ENCODE measurements around the gene RELB.

GRCh38 chr19:44987148-44987675 is 14.1 kb upstream of the RELB start:
- TF ChIP-seq ZNF565 (CRISPR knock-in tag; conservative IDR thresholded peaks at IDR 0.05; ENCODE audit: low read depth), result no peak
- TF ChIP-seq ZFP3 (CRISPR knock-in tag; IDR thresholded peaks at IDR 0.05), result no peak
- TF ChIP-seq ARNTL (CRISPR knock-in tag; IDR thresholded peaks at IDR 0.05; ENCODE audit: borderline replicate concordance, low read depth), result no peak
- TF ChIP-seq RARB (CRISPR knock-in tag; IDR thresholded peaks at IDR 0.05), result no peak
- no peak for TF ChIP-seq TOX (CRISPR knock-in tag; IDR thresholded peaks at IDR 0.05; ENCODE audit: borderline replicate concordance)
- no peak for TF ChIP-seq ESRRG (CRISPR knock-in tag; IDR thresholded peaks at IDR 0.05)
- no peak for TF ChIP-seq ZC3H10 (CRISPR knock-in tag; IDR thresholded peaks at IDR 0.05)
- no peak for TF ChIP-seq PPARA (CRISPR knock-in tag; IDR thresholded peaks at IDR 0.05; ENCODE audit: borderline replicate concordance)
- TF ChIP-seq ZNF70 (CRISPR knock-in tag; IDR thresholded peaks at IDR 0.05), result no peak
- TF ChIP-seq ZFP30 (CRISPR knock-in tag; IDR thresholded peaks at IDR 0.05), result no peak

Data from SK-N-SH treated with all-trans-retinoic acid at 6 μM for 48 hours (cell line).